ENCODE data around the gene RBM43. TPM values are rescaled to one million over a fixed set of nuclear protein-coding genes. Genes with fewer than 3 reads are reported as not detected.

The RBM43 gene
- total RNA-seq, 1 experiment from 2014 or later, result 1.8 TPM

DNA sequence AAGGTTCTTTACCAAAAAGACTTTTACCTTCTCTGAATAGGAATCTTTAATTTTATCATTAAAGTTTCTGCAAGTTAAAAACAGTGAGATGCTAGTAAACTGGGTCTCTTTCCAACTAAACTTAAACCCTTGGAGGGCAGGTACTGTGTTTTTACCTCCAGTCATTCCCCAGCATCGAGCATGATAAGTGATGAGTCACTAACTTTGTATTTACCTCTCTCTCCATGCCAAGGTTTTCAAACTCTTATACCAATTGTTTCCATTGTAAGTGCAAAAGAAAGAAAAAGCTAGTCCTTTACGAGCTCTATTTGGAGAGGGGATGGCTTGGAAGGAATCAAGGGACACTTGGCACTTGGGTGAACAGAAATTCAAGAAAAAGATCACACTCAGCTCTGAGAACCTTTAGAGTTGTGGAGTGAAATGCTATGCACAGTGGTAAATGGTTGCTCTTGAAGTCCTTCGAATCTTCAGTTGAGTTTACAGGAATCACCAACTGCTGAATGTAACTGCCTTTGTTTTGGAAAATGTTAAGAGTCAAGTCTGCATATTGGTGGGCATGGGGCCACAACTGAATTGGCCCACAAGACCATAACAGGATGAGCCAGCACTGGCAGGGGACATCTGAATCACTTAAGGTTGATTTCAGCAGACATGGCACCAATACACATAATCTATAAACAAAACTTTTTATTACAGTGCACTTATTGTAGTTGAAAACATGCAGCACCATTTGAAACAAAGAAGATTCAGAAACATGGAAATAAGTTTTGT, 8.3 kb upstream of the RBM43 start:
- Mint-ChIP-seq H3K4me3 (no peak overlapping the region), H3K4me1 (peaks cover 6% of the 10 kb centered on the region in 2 experiments)
- H3K23ac ChIP-seq (ENCODE audit: insufficient read length, low read depth, low read length), result no peak overlapping the region

More for the DNA sequence above, 8.3 kb upstream of the RBM43 start:
- no peaks in the 10 kb centered on the region for H3K27me3 ChIP-seq (ENCODE audit: insufficient read depth, low read length)
- Mint-ChIP-seq H3K27me3 (ENCODE audit: low read depth) (no peaks in the 10 kb centered on the region), H3K27ac (peak overlapping the region in 1 of 3 experiments; percentile 39; a peak in 1 of 7 replicates), H3K9me3 (peaks cover 0 to 2% of the 10 kb centered on the region in 2 experiments; a peak in 2 of 5 replicates), H3K36me3 (ENCODE audit: insufficient read depth in 1 of 3, low read depth in 3 of 3) (peaks cover 0 to 2% (median 0%) of the 10 kb centered on the region in 3 experiments; a peak in 1 of 7 replicates)
- H4K8ac ChIP-seq (replicated peaks; ENCODE audit: insufficient read length, low read depth, low read length), result no peak overlapping the region
- no peak overlapping the region for H2BK120ac ChIP-seq (ENCODE audit: low read depth, low read length, poor library complexity, severe bottlenecking)
- no peak overlapping the region for H2AFZ ChIP-seq (ENCODE audit: low read length)
- no peak overlapping the region for H3K18ac ChIP-seq (ENCODE audit: insufficient read length, low read depth, low read length)
- H3K9me3 ChIP-seq (ENCODE audit: control insufficient read depth, low read depth, low read length), result no peaks in the 10 kb centered on the region
- H2BK12ac ChIP-seq (ENCODE audit: insufficient read length, low read depth, low read length), result no peak overlapping the region
- no peak overlapping the region for H3K14ac ChIP-seq (ENCODE audit: insufficient read depth, low read length)
- H2AK5ac ChIP-seq (ENCODE audit: insufficient read length, low read length), result no peak overlapping the region
- no peaks in the 10 kb centered on the region for H3K23me2 ChIP-seq (ENCODE audit: insufficient read length, low read depth, low read length, poor library complexity, severe bottlenecking)
- no peak overlapping the region for H2BK5ac ChIP-seq (ENCODE audit: insufficient read length, low read length)
- no peaks in the 10 kb centered on the region for H3K79me1 ChIP-seq (ENCODE audit: insufficient read depth, low read depth, low read length, poor library complexity, severe bottlenecking)
- WGBS (ENCODE audit: extremely low coverage, insufficient read length, low lambda C conversion rate), result no CpG with 5 or more reads among the region's 3 CpGs
- H3K4me1 ChIP-seq (ENCODE audit: insufficient read depth, low read length), result no peaks in the 10 kb centered on the region
- H3K79me2 ChIP-seq (ENCODE audit: insufficient read depth, low read length), result 0 out of 2 replicates have a peak, but pooled peaks cover 2% of the 10 kb centered on the region
- no peak overlapping the region for H3K9ac ChIP-seq (ENCODE audit: extremely low read depth, insufficient read length, low read length)
- H3K4ac ChIP-seq (ENCODE audit: low read depth, low read length), result no peak overlapping the region
- H4K5ac ChIP-seq (ENCODE audit: insufficient read length, low read depth, low read length), result no peak overlapping the region
- H2BK20ac ChIP-seq (ENCODE audit: low read depth, low read length, poor library complexity, severe bottlenecking), result no peak overlapping the region
- H4K91ac ChIP-seq (ENCODE audit: insufficient read length, low read depth, low read length), result no peak overlapping the region
- no peak overlapping the region for H3T11ph ChIP-seq (ENCODE audit: low read length)
- TF ChIP-seq, protein P1, sequence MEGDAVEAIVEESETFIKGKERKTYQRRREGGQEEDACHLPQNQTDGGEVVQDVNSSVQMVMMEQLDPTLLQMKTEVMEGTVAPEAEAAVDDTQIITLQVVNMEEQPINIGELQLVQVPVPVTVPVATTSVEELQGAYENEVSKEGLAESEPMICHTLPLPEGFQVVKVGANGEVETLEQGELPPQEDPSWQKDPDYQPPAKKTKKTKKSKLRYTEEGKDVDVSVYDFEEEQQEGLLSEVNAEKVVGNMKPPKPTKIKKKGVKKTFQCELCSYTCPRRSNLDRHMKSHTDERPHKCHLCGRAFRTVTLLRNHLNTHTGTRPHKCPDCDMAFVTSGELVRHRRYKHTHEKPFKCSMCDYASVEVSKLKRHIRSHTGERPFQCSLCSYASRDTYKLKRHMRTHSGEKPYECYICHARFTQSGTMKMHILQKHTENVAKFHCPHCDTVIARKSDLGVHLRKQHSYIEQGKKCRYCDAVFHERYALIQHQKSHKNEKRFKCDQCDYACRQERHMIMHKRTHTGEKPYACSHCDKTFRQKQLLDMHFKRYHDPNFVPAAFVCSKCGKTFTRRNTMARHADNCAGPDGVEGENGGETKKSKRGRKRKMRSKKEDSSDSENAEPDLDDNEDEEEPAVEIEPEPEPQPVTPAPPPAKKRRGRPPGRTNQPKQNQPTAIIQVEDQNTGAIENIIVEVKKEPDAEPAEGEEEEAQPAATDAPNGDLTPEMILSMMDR (conservative IDR thresholded peaks at IDR 0.05), result no peak
- H3K27ac ChIP-seq (ENCODE audit: insufficient read length, low read depth, low read length), result no peak overlapping the region
- no peaks in the 10 kb centered on the region for H4K20me1 ChIP-seq (ENCODE audit: control insufficient read depth, insufficient read depth, insufficient read length)
- no peak overlapping the region for H3K4me2 ChIP-seq (ENCODE audit: insufficient read depth, insufficient read length, low read length)
- H3K56ac ChIP-seq (ENCODE audit: insufficient read length, low read depth, low read length), result no peak overlapping the region
- DNase-seq, result no peak
- no peak overlapping the region for H2BK15ac ChIP-seq (ENCODE audit: low read depth, low read length)
